A673 (cell line): ENCODE results near the gene FRMD4A. TPM values are rescaled to one million over a fixed set of nuclear protein-coding genes. Genes with fewer than 3 reads are reported as not detected.

Source experiments
- BruUV-seq: library from RNA; stranded (reverse); fragments of 400-500 nt; replicated peaks from 2 replicates; lab custom pipeline; 2021; lab: Mats Ljungman, UMichigan
- CTCF ChIA-PET: fragments of 300-600 bp; sonication (Branson Sonifier 250); formaldehyde crosslinking; loops from one replicate; lab custom pipeline; 2022; ENCODE audit warnings: antibody characterized with exemption; lab: Charles Lee
- POLR2A ChIA-PET: fragments of 300-600 bp; sonication (Branson Sonifier 250); formaldehyde crosslinking; loops from one replicate; lab custom pipeline; 2022; ENCODE audit warnings: antibody characterized with exemption; ENCODE audit not compliant: low non-redundant PET; lab: Charles Lee
- DNase-seq: peaks from one replicate; pipeline ENCODE4 v3.0.0-alpha.2; 2015; ENCODE audit warnings: low spot score
- H3K27ac ChIP-seq: fragments of 200-600 bp; sonication (generic); 2 replicates; pipeline ENCODE4 v1.5.1; 2016; ENCODE audit warnings: mixed run types, low read depth, mild to moderate bottlenecking, mixed read lengths, antibody characterized with exemption, low read length; ENCODE audit not compliant: poor library complexity, severe bottlenecking
- H3K27me3 ChIP-seq: fragments of 200-600 bp; sonication (generic); replicated peaks from 2 replicates; pipeline ENCODE4 v1.6.1; 2017; ENCODE audit warnings: mixed run types, low read depth, mild to moderate bottlenecking, mixed read lengths, antibody characterized with exemption, low read length; ENCODE audit not compliant: insufficient read depth, poor library complexity
- H3K36me3 ChIP-seq: fragments of 200-600 bp; sonication (generic); 2 replicates; pipeline ENCODE4 v1.6.1; 2016; ENCODE audit warnings: mixed run types, mild to moderate bottlenecking, mixed read lengths, antibody characterized with exemption, low read length; ENCODE audit not compliant: insufficient read depth, poor library complexity, severe bottlenecking
- H3K4me1 ChIP-seq: fragments of 200-600 bp; sonication (generic); 2 replicates; pipeline ENCODE4 v1.6.1; 2017; ENCODE audit warnings: mixed run types, mild to moderate bottlenecking, mixed read lengths, antibody characterized with exemption, low read length; ENCODE audit not compliant: insufficient read depth, poor library complexity, severe bottlenecking
- H3K4me3 ChIP-seq: fragments of 200-600 bp; sonication (generic); 2 replicates; pipeline ENCODE4 v1.5.1; 2016; ENCODE audit warnings: low read depth, mixed run types, mild to moderate bottlenecking, mixed read lengths, low read length; ENCODE audit not compliant: poor library complexity, severe bottlenecking
- H3K9me3 ChIP-seq: fragments of 200-600 bp; sonication (generic); 2 replicates; pipeline ENCODE4 v1.6.1; 2016; ENCODE audit warnings: mixed run types, low read depth, mild to moderate bottlenecking, mixed read lengths, antibody characterized with exemption, low read length; ENCODE audit not compliant: poor library complexity, severe bottlenecking
- CTCF ChIP-seq: fragments of 300-800, 200-600 bp; sonication (generic); conservative IDR thresholded peaks from 2 replicates; pipeline ENCODE4 v1.5.1; 2017; ENCODE audit warnings: low read depth, mild to moderate bottlenecking, antibody characterized with exemption, low read length, moderate library complexity, mixed read lengths
- EZH2 ChIP-seq: fragments of 200-600 bp; sonication (generic); IDR thresholded peaks from 2 replicates; pipeline ENCODE4 v1.6.1; 2017; ENCODE audit warnings: borderline replicate concordance, low read depth, mild to moderate bottlenecking, mixed read lengths, antibody characterized with exemption, low read length; ENCODE audit not compliant: poor library complexity, severe bottlenecking
- intact Hi-C: fragments of 100-400 bp; cut with micrococcal nuclease; formaldehyde crosslinking; loops from one replicate; pipeline ENCODE4 v1.10.0; 2022; ENCODE audit not compliant: unreplicated experiment
- total RNA-seq: library from RNA; stranded (reverse); gene quantifications from 2 replicates; pipeline ENCODE4 v1.2.3, GENCODE V29; 2021

The FRMD4A gene
- total RNA-seq, 1 experiment from 2014 or later: 26.3 TPM

- intact Hi-C loops: no loop called here
- TF ChIP-seq CTCF (no peak), EZH2 (no peak)
- peaks cover 61% of the 10 kb centered on the region for H3K27me3 ChIP-seq
- BruUV-seq: no TSS peak
- no peak for DNase-seq
- no peaks in the 10 kb centered on the region for H3K9me3 ChIP-seq
- H3K4me3 ChIP-seq: no peak overlapping the region
- H3K36me3 ChIP-seq: no peaks in the 10 kb centered on the region
- ChIA-PET POLR2A (no interaction called here), CTCF (no interaction called here)
- no peaks in the 10 kb centered on the region for H3K4me1 ChIP-seq
- no peak overlapping the region for H3K27ac ChIP-seq
Measured at GRCh38 chr10:14306190-14306589, 24.5 kb downstream of the FRMD4A start.

- ChIA-PET CTCF (no interaction called here), POLR2A (no interaction called here)
- Histone ChIP-seq H3K9me3 (no peaks in the 10 kb centered on the region), H3K4me1 (no peaks in the 10 kb centered on the region), H3K27me3 (peaks cover 76% of the 10 kb centered on the region), H3K4me3 (no peak overlapping the region), H3K36me3 (no peaks in the 10 kb centered on the region), H3K27ac (no peak overlapping the region)
- TF ChIP-seq EZH2 (no peak), CTCF (no peak)
- no TSS peak for BruUV-seq
- intact Hi-C loops: no loop called here
- no peak for DNase-seq
Measured at GRCh38 chr10:14304046-14304445, 26.7 kb downstream of the FRMD4A start.

GRCh38 chr10:14302035-14302434, 28.7 kb downstream of the FRMD4A start:
- TF ChIP-seq EZH2: no peak
- peak; percentile 62 for TF ChIP-seq CTCF
- intact Hi-C loops: no loop called here

More at GRCh38 chr10:14302035-14302434, 28.7 kb downstream of the FRMD4A start:
- Histone ChIP-seq H3K27ac (no peak overlapping the region), H3K4me1 (no peaks in the 10 kb centered on the region), H3K36me3 (no peaks in the 10 kb centered on the region), H3K4me3 (no peak overlapping the region), H3K27me3 (peaks cover 72% of the 10 kb centered on the region), H3K9me3 (no peaks in the 10 kb centered on the region)
- DNase-seq: peak; percentile 41
- POLR2A ChIA-PET: no interaction called here
- CTCF ChIA-PET: no interaction called here
- BruUV-seq: no TSS peak
